Lung microvascular endothelial cell (primary cell): Measurements from ENCODE around the gene PARP6. TPM values are rescaled to one million over a fixed set of nuclear protein-coding genes. Genes with fewer than 3 reads are reported as not detected.
"Not testable (repeated sequence)": the region's sequence is repeated elsewhere in the genome, so short reads cannot be mapped to it uniquely, and the experiment has no call there.

Experiments
- DNase-seq, 2 donors: peaks; one replicate each; pipeline versions ENCODE4 v3.0.0 to v3.0.0-alpha.2; 2010; ENCODE audit warnings: low read depth in 2 of 2
- total RNA-seq: library from RNA; depleted of rRNA; stranded (reverse); fragments of >200 nt; gene quantifications from 2 replicates; pipeline ENCODE4 v1.2.1, GENCODE V29; 2014

PARP6 gene
- total RNA-seq, 1 donor from 2014 or later = 17.1 TPM

DNA sequence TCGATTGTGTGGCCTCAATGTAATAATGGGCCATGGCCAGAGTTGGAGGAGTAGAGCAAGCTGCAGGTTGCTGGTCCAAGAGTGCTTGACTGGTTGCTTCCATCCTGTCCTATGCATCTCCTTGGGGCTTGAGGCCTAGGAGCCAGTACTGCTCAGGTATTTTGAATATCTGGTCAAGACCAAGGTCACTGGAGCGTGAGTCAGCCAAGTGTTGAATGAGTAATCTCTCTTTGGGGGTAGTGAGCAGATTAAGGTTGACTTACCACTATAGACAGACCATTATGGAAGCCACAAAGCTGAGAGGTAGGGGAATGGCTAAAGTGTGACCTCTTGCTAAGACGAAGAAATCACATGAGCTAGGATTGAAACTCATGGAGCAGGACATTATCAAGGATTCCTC lies 9.4 kb upstream of the PARP6 start:
- no peak for DNase-seq

DNA sequence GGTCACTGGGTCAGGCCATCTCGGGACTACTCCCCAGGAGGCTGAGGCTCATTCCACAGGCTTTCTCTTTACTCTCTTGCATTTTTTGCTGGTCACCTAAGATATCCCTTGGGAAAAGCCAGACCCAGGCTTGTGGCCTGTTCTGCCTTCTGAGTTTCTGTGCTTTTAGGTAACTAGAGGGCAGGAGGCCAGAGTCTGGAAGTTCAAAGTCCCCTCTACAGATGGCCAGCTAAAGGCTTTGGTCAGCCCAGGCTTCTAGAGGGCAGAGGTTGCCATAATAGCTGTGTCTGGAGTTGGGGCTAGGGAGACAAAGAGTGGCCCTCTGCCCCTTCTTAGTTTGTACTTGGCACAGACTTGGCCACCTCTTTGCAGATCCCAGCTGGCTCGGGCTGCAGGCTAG lies 8.4 kb upstream of the PARP6 start:
- DNase-seq = no peak

GRCh38 chr15:72278737-72279136 lies 6.4 kb upstream of the PARP6 start:
- DNase-seq = no peak

DNA sequence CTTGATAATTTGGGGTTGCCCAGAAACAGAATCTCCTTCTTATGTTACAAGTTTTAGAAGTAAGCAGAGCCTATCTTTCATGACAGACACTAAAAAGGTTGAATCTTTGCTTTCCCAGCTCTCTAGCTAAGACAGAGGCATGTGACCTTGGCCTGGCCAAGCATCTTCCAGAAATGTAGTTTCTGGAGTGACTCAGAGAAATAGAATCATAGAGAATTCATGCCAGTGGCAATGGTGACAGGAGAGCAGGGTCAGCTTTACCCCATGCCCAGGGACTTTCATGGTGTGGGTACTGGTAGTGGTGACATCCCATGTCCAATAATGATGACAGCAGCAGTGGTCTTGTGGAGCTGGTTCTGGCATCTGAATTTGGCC lies 4.0 kb upstream of the PARP6 start:
- DNase-seq = no peak

- not testable (repeated sequence) for DNase-seq
Measured at GRCh38 chr15:72275635-72276325, 3.4 kb upstream of the PARP6 start.

- no peak for DNase-seq
Measured at GRCh38 chr15:72272997-72273352, 621 bp upstream of the PARP6 start.

GRCh38 chr15:72271895-72272212 lies 500 bp downstream of the PARP6 start:
- DNase-seq = no peak

GRCh38 chr15:72271221-72271620 lies 1.1 kb downstream of the PARP6 start:
- DNase-seq = no peak

GRCh38 chr15:72269739-72270138 lies 2.6 kb downstream of the PARP6 start:
- no peak for DNase-seq

GRCh38 chr15:72265031-72265430 lies 7.3 kb downstream of the PARP6 start:
- no peak for DNase-seq

GRCh38 chr15:72252663-72253299 lies 19.6 kb downstream of the PARP6 start:
- no peak for DNase-seq

GRCh38 chr15:72249142-72249810 lies 23.1 kb downstream of the PARP6 start:
- no peak for DNase-seq

DNA sequence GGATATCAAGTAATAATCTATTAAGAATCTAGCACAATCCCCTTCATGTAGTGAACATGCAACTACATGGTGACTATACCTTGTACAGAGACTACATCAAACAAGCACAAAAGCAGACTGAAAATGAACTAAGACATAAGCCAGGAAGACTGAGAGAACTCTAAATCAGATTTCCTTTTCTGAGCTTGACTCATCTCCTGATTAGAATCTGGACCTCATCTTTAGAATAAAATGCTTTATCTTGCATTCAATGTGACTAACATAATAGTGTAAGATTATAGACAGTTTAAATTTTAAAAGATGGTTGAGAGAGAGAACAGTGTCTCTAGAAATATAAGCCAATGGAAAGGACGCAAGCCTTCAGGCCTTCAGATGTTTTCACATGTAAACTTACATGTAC lies 23.8 kb downstream of the PARP6 start:
- DNase-seq = peak in 1 of 2 donors; percentile 16

- DNase-seq = no peak
Measured at GRCh38 chr15:72242775-72243370, 29.5 kb downstream of the PARP6 start.

DNA sequence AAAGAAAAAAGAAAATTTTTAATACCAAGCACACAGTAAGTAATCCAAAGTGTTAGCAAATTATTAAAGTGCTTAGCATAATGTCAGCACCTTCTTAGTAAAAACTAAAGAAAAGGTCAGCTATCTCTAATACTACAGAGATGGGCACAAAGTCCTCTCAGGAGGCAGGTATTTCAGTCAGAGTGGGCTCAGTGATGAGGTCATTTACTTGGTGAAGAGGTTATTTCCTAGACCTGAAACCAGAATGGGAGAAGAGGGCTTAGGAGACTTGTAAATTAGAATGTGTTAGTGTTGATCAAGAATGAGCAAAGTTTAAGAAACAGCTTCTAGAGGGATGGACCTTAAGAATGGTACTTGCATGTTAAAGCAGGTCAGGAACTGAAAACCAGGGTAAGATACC lies 32.7 kb downstream of the PARP6 start:
- no peak for DNase-seq

GRCh38 chr15:72238586-72238985 lies 33.8 kb downstream of the PARP6 start:
- no peak for DNase-seq

GRCh38 chr15:72237853-72238224 lies 34.5 kb downstream of the PARP6 start:
- no peak for DNase-seq

GRCh38 chr15:72237029-72237852 lies 35.1 kb downstream of the PARP6 start:
- DNase-seq = peak; percentile 82 to 95

DNA sequence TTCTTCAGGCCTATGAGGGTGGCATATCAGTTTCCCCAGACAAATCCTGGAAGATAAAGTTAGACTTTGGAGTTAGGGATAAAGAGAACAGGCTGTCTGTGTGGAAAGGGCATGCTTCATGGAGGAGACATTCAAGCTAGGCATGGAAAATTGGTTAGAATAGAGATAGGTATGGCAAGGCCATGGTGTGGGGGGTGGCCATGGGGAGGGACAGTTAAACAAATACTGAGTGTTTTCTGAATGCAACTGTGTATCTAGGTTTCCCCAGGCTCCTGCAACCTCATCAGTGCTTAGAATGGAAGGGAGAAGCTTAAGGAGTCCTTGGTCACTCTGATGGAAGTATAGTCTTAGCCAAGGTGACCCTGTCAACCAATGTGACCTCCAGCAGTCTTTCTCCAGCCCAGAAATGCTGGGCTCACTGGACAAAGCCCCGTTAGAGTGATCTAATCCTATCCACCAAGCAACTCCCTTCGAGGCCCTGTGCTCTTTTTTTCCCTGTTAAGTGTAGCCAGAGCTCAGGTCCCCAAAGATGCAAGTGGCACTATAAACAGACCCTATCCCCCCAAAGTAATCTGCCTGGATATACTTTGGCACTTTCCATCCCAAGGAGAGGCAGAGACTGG lies 35.9 kb downstream of the PARP6 start:
- no peak for DNase-seq

DNA sequence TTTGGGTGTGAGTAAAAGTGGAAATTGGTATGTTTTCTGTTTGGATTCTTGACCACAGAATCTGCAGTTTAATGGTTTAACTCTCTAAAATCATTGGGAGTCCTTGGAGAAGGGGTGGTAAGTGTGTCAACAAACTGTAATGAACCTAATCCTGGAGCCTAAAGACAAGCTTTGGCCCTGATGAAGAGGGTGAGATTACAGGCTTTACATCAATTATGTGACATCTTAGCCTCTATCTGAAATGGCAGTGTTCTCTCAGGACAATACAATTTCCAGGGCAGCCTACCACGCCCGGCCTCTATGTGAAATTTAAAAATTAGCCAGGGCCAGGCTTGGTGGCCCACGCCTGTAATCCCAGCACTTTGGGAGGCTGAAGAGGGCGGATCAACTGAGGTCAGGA lies 37.1 kb downstream of the PARP6 start:
- no peak for DNase-seq

- no peak for DNase-seq
Measured at GRCh38 chr15:72233769-72234168, 38.6 kb downstream of the PARP6 start.
